Ishikawa (cell line): ENCODE data around the gene ARHGEF17.

ENCODE experiments used
- CEBPB ChIP-seq: IDR thresholded peaks from 2 replicates; pipeline ENCODE4 v1.6.1; 2012
- CREB1 ChIP-seq: IDR thresholded peaks from 2 replicates; pipeline ENCODE4 v1.6.1; 2012; ENCODE audit warnings: low read depth
- EGR1 ChIP-seq: IDR thresholded peaks from 2 replicates; pipeline ENCODE4 v1.6.1; 2012
- EP300 ChIP-seq: IDR thresholded peaks from 2 replicates; pipeline ENCODE4 v1.6.1; 2012; ENCODE audit warnings: borderline replicate concordance
- RAD21 ChIP-seq: IDR thresholded peaks from 2 replicates; pipeline ENCODE4 v1.6.1; 2012; ENCODE audit warnings: low read depth
- TAF1 ChIP-seq: IDR thresholded peaks from 2 replicates; pipeline ENCODE4 v1.6.1; 2012; ENCODE audit warnings: low read depth, mild to moderate bottlenecking
- TCF12 ChIP-seq: IDR thresholded peaks from 2 replicates; pipeline ENCODE4 v1.6.1; 2012; ENCODE audit warnings: low read depth
- TEAD4 ChIP-seq: IDR thresholded peaks from 2 replicates; pipeline ENCODE4 v1.6.1; 2012
- YY1 ChIP-seq: IDR thresholded peaks from 2 replicates; pipeline ENCODE4 v1.6.1; 2012; ENCODE audit warnings: low read depth
- ZBTB7A ChIP-seq: IDR thresholded peaks from 2 replicates; pipeline ENCODE4 v1.6.1; 2012; ENCODE audit warnings: low read depth
- TF ChIP-seq, protein P1 (sequence below): IDR thresholded peaks from 2 replicates; pipeline ENCODE4 v1.6.1; 2012; ENCODE audit warnings: low read depth, mild to moderate bottlenecking
- TF ChIP-seq, protein P2 (sequence below): IDR thresholded peaks from 2 replicates; pipeline ENCODE4 v1.6.1; 2012

DNA sequence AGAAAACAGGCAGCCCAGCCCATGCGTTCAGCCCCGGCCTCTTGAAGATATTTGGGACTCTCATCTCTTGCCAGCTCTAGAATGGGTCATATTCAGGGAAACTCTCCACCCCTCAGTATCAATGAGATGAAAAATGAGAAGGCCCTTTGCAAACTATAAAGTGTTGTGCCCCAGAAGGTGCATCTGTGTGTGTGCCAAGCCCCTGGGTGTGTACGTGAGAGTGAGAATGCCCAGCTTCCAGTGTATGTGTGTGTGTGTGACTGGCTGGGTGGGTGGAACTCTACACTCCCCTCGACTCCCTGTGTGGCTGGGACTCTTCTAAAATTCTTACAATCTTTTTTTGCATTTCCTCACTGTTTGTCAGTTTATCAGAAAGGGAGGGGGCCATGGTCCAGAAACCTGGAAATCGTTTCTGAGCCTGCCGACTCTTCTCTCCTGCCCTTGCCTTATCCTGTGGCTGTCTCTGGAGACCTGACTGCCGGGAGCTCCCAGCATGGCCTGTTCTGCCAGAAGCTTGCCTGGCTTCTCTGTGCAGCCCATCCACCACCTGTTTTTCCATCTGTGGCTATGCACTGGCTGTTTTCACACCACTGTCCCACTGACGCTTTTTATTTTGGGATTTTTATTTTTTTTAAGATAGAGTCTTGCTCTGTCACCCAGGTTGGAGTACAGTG is 34.7 kb upstream of the ARHGEF17 start:
- TF ChIP-seq, protein P1, sequence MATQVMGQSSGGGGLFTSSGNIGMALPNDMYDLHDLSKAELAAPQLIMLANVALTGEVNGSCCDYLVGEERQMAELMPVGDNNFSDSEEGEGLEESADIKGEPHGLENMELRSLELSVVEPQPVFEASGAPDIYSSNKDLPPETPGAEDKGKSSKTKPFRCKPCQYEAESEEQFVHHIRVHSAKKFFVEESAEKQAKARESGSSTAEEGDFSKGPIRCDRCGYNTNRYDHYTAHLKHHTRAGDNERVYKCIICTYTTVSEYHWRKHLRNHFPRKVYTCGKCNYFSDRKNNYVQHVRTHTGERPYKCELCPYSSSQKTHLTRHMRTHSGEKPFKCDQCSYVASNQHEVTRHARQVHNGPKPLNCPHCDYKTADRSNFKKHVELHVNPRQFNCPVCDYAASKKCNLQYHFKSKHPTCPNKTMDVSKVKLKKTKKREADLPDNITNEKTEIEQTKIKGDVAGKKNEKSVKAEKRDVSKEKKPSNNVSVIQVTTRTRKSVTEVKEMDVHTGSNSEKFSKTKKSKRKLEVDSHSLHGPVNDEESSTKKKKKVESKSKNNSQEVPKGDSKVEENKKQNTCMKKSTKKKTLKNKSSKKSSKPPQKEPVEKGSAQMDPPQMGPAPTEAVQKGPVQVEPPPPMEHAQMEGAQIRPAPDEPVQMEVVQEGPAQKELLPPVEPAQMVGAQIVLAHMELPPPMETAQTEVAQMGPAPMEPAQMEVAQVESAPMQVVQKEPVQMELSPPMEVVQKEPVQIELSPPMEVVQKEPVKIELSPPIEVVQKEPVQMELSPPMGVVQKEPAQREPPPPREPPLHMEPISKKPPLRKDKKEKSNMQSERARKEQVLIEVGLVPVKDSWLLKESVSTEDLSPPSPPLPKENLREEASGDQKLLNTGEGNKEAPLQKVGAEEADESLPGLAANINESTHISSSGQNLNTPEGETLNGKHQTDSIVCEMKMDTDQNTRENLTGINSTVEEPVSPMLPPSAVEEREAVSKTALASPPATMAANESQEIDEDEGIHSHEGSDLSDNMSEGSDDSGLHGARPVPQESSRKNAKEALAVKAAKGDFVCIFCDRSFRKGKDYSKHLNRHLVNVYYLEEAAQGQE, result no peak
- TF ChIP-seq YY1 (no peak), TAF1 (no peak), TEAD4 (no peak), EP300 (no peak), TCF12 (no peak), ZBTB7A (no peak), RAD21 (no peak), CEBPB (no peak), EGR1 (no peak), CREB1 (no peak)
- TF ChIP-seq, protein P2, sequence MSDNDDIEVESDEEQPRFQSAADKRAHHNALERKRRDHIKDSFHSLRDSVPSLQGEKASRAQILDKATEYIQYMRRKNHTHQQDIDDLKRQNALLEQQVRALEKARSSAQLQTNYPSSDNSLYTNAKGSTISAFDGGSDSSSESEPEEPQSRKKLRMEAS, result no peak
